NCI-H524 treated with DMSO at 0.1 percent for 48 hours (cell line): Measurements from ENCODE around the gene NAV3.
"Not testable (repeated sequence)": the region's sequence is repeated elsewhere in the genome, so short reads cannot be mapped to it uniquely, and the experiment has no call there.

ENCODE experiments used
- DNase-seq: peaks from one replicate; lab custom pipeline; 2025; lab: John Stamatoyannopoulos, UW

Gene NAV3

DNA sequence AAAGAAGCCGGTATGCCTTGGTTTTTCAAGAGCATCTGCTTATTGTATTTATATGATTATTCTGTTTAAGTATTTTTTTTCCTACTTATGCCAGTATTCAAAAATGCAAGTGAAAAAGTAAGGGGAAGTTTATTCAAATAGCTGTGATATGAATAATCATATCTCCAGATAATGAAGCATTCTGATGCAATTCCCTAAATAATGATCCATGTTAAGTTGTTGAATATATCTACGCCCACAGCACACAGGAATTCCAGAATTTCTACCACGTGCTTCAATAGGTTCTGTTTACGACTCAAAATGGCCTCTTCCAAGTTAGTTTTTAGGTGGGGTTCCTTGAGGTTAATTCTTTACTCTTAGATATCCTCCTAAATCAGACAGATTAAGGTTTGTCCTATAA is 208.3 kb downstream of the NAV3 start:
- no peak for DNase-seq

GRCh38 chr12:78040111-78040510 is 209.4 kb downstream of the NAV3 start:
- no peak for DNase-seq

GRCh38 chr12:78050790-78051189 is 220.1 kb downstream of the NAV3 start:
- DNase-seq = no peak

GRCh38 chr12:78055545-78055944 is 224.9 kb downstream of the NAV3 start:
- no peak for DNase-seq

DNA sequence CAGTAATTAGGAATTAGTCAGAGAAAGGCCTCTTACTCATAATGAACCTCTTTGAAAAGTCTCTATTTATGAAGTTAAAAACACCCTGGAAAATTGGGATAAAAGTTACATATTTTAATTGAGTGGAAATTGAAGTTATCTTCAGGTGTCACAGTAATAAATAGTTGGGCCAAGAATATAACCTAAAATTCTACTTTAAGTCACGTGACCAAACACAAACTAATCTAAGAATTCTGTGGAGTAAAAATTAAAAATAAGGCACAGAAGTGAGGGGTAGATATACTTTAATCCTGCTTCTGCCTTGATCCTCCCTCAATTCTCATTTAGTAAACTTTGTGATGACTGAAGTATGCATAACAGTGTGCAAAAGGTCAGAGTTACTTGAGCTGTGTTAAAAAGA is 226.4 kb downstream of the NAV3 start:
- no peak for DNase-seq

- DNase-seq = no peak
Observed at GRCh38 chr12:78060186-78060585, 229.5 kb downstream of the NAV3 start.

DNA sequence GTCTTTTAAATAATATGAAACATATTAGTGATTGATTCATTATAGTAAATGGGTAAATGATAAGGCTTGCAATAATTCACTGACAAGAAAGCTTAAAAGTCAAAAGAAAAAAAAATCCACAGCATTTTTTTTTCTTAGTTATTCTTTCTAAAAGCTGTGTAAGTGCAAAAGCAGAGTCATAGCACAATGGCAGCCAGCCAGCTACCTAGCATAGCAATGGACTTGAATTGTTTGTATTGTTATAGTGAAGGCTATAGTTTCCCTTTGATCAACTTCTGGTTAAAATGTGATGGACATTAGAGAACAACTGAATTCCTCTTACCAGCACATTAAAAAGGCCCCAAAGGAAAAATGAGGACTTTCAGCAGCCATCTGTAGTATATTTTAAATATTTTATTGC is 232.1 kb downstream of the NAV3 start:
- DNase-seq = no peak

GRCh38 chr12:78081590-78082314 is 251.1 kb downstream of the NAV3 start:
- DNase-seq = no peak

GRCh38 chr12:78085542-78086182 is 255.0 kb downstream of the NAV3 start:
- DNase-seq = no peak

GRCh38 chr12:78086553-78087362 is 256.1 kb downstream of the NAV3 start:
- DNase-seq = no peak

DNA sequence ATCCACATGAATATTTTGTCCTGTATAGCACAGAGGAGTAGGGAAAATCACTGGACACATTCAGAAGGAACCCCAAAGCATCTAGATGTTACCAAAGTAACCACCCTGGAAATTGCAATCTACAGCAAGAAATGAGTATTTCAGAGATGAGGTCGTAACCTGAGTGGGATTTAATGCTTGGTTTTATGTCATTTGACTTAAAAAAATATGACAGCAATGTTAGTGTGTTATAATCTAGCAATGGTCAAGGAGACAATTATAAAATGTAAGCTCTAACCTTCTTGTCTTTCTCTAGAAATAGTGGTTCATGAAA is 256.6 kb downstream of the NAV3 start:
- DNase-seq = no peak

DNA sequence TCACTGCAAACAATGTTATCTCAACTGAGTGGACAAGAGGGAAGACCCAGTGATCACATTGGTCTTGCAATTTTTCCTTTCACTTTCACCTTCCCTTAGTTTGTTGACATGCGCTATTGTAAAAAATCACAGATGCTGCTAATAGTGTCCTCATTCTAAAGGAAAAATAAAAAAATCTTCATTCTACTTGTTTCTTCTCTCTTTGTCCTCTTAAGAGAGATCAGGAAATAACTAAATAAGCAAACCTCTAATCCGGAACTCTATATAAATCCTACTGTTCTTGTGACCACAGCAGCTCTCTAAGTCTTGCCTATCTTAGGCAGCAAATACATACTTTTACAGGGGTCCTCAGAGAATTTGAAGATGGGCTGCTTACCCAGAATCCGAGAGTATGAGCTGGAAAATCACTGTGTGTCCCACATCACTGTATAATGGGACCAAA is 257.7 kb downstream of the NAV3 start:
- no peak for DNase-seq

DNA sequence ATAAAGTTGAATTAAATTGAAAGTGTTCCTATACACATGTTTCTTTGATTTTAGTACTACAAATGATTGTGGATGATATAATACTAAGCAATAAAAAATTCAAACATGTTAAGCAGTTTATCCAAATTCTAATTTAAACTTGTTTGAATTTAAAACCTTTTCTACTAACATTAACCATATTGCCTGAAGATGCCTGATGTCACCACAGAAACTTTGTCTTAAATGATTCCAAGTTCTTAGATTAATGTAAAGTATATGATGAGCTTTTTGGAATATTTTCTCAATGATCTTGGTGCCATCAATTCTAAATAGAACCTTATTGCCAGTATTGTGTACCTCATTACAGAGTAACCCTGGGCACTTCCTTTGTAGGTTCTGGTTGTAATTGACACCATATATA is 259.6 kb downstream of the NAV3 start:
- DNase-seq = no peak

GRCh38 chr12:78095623-78096022 is 264.9 kb downstream of the NAV3 start:
- no peak for DNase-seq

DNA sequence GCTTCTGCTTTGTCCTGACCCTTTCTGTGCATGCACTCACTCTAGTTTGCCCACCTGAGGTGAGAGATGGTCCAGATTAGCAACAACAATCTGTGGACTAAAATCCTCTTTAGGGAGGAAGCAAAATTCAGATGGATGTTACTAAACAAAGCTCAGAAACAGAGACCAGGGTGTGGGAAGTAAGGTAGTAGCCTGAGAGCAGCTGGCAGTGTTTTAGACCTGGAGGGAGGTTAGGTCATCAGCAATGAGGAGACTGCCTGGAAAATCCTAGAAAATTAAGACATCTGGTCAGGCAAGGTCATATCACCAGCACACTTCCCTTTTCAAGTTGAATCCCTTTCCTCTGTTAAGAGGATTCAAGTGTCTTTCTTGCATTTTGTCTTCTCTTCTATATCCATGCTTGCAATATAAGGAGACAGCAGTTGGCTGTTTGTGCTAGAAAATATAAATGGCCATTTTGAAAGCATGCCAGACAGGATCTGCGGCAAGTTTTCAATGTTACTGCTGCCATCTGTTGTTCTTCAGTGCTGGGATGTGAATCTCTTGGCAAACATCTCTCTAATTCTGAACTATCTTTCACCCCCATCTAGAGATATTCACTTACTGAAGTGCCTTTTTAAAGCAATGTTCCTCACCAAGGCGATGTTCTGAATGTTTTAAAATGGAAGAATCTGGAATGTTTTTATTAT is 266.4 kb downstream of the NAV3 start:
- DNase-seq = peak; percentile 85

DNA sequence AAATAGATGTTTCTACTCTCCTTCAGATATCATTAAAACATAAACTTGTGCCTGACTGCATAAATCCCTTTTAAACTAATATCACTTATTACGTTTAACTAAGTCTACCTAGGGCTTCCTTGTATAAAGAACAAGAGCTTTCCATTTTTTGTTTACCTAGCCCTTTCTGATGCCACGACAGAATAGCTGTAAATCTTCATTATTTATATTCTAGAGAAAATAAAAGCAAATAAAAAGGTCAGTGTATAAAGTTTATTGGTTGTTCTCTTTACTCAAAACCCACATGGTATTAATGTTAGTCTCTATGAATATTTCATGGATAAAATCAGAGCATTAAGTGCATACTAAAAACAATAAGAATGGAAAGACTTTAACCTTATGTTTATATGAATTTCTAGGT is 269.1 kb downstream of the NAV3 start:
- DNase-seq = no peak

DNA sequence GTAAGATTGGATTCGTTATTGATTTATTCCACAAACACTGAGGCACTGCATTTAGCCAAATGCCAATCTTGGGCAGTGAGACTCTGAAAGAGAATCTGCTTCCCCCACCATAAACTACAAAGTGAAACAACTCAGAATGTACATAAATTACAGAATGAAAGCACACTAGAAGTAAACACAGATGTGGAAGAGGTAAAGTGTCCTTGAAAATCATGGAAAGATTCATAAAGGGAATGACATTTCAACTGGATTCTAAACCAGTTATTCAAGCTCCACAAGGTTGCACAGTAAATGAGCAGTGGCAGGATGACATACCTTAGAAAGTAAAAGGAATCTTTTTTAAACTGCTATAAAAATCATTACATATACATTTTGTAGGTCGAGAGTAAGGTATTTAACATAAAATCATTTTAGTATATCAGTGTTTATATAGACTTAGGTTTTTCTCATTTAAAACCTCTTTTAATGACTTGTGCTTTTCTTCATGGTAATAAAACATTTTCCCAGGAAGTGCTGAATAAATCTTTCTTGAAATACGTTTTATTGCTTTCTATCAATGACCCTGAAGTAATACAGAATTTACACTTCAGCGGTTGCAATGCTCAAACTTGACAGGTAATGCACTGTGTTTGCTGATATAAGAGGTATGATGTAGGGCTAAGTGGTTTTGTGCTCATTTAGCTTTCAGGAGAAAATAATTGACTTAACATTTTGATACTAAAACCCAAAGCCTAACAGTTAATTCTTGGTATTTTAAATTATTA is 270.6 kb downstream of the NAV3 start:
- DNase-seq = no peak

DNA sequence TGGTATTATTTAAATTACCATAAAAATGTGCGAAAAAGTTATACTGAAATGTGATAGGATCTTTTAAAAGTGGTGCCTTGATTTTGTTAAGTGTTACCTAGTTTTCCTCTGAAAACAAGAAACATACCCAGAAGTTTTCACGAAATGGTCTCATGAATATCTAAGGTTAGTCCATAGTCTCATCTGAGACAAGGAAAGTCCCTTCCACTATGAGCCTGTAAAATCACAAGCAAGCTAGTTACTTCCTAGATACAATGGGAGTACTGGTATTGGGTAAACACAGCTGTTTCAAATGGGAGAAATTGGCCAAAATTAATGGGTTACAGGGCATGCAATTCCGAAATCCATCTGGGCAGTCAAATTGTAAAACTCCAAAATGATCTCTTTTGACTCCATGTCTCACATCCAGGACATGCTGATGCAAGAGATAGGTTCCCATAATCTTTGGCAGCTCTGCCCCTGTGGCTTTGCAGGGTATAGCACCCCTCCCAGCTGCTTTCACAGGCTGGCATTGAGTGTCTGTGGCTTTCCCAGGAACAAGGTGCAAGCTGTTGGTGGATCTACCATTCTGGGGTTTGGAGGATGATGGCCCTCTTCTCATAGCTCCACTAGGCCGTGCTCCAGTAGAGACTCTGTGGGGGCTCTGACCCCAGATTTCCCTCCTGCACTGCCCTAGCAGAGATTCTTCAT is 271.4 kb downstream of the NAV3 start:
- no peak for DNase-seq

DNA sequence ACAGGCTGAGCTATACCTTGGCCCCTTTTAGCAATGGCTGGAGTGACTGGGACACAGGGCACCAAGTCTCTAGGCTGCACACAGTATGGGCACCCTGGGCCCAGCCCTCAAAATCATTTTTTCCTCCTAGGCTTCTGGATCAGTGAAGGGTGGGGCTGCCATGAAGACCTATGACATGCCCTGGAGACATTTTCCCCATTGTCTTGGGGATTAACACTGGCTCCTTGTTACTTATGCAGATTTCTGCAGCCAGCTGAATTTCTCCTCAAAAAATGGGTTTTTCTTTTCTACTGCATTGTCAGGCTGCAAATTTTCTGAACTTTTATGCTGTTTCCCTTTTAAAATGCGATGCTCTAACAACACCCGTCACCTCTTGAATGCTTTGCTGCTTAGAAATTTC is 272.1 kb downstream of the NAV3 start:
- DNase-seq = not testable (repeated sequence)

DNA sequence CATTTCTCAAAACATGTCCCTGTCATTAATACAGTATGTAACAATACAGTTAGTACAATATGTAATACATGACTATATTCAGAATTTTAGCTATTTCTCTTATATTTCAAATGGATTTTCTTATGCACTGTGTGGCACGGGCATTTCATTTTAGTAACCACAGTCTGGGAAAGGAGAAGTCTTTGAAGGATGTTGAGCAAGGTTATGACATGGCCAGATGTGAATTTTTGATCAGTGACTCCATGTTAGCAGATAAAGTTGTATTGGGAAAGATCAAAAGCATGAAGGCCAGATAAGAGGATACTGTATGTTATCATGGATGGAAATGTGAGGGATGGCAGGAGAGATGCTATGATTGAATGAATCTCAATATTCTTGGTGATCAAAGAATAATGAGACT is 285.2 kb downstream of the NAV3 start:
- no peak for DNase-seq

DNA sequence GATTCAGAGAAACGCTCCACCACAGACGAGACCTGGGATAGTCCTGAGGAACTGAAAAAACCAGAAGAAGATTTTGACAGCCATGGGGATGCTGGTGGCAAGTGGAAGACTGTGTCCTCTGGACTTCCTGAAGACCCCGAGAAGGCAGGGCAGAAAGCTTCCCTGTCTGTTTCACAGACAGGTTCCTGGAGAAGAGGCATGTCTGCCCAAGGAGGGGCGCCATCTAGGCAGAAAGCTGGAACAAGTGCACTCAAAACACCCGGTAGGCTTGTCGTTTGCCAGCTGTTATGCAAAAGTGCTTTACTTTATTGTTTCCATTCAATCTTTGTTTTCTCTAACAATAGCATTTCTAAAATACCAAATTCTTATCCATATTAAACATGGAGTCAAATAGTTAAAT is 287.3 kb downstream of the NAV3 start:
- DNase-seq = no peak
